HTERT RPE-1 (cell line): ENCODE results near the gene CAPZB.

ENCODE experiments used
- in situ Hi-C: fragments of 300-500 bp; cut with MboI; formaldehyde crosslinking; loops from 4 replicates; pipeline ENCODE4 v1.14.3; 2020; ENCODE audit warnings: low sequenced_read_pairs

The CAPZB gene

DNA sequence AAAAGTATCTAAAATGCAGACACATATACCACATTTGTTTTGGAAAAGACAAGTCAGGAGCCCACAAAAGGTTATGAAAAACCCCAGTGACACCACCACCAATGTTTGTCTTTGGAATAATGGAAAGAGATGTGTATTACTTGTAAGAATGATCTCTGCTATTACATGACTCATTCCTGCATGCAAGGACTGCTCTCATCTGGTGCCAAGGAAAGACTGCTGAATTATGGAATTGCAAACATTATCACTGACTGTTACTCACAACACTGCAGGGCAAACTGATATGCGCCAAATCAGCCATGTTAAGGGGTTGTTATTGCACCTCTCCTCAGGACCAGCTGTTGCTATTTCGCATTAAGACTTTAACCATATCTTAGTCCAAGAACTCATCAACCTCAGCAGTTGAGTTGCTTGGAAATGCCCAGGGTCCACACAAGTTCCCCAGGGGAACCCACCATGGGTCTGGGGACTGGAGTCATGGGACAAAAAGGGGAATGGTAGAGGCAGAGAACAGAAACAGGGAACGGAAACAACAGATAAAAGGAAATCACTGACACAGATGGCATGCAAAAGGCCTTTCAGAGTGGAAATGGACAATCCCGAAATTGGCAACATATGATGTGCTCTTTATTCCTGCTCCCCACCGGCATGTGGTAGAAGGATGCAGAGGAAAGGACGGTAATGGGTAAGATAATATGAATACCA lies 34.4 kb downstream of the CAPZB start:
- in situ Hi-C loops: no loop called here

DNA sequence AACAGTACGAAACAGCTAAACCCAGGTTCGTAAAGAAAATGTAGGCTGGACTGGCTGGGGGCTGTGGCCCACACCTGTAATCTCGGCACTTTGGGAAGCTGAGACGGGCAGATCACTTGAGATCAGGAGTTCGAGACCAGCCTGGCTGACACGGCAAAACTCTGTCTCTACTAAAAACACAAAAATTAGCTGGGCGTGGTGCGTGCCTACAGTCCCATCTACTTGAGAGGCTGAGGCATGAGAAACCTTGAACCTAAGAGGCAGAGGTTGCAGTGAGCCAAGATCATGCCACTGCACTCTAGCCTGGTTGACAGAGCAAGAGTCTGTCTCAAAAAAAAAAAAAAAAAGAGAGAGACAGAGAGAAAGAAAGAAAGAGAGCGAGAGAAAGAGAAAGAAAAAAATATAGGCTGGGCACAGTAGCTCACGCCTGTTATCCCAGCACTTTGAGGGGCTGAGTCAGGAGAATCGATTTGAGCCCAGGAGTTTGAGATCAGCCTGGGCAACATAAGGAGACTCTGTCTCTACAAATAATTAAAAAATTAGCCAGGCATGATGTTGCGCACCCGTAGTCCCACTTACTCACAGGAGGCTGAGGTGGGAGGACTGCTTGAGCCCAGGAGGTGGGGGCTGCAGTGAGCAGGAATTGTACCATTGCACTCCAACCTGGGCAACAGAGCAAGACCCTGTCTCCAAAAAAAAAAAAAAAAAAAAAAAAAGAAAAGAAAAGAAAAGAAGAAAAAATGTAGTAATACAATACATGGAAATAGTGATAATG lies 35.7 kb downstream of the CAPZB start:
- in situ Hi-C loops: no loop called here

DNA sequence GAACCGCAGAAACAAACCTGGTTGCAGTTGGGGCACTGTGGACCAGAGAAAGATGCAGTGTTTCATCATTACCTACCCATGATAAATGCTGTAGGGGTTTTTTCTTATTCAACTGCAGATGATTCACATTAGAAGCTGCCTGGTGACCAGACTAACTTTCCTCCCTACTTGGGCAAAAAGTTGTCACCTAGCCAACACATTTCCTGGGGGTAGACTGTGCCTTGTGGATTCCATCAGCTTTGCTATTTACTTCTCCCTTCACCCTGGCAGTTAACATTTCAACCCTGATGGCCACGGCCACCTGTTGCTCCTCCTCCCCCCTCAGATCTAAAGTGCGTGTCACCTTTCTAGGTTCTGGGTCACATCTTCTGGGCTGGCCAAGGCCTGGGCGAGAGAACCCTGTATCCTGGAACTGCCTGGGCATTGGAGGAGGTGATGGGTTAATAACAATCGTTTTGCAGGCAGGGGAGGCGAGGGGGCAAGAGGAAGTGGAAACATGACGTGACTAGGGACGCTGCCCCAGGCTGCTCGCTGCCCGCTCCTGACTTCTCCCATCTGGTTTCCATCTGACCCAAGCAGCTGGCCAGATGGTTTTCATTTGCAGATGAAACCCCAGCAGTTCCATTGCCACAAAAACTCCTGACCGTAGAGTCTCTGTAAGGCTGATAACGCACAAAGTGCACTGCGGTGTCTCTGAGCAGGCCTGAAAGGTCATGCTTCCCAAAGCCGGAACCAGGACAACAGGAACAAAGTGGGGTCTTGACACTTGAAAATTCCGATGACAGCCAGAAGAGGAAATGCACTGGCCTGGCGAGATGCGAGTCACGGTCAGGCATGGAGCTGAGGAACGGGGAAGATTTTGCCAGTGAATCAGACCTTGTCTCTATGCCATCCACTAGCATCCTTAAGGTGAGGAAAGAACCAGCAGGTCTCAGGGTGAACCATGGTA lies 36.6 kb downstream of the CAPZB start:
- in situ Hi-C loops: no loop called here

GRCh38 chr1:19447550-19447949 lies 37.8 kb downstream of the CAPZB start:
- in situ Hi-C loops: no loop called here

DNA sequence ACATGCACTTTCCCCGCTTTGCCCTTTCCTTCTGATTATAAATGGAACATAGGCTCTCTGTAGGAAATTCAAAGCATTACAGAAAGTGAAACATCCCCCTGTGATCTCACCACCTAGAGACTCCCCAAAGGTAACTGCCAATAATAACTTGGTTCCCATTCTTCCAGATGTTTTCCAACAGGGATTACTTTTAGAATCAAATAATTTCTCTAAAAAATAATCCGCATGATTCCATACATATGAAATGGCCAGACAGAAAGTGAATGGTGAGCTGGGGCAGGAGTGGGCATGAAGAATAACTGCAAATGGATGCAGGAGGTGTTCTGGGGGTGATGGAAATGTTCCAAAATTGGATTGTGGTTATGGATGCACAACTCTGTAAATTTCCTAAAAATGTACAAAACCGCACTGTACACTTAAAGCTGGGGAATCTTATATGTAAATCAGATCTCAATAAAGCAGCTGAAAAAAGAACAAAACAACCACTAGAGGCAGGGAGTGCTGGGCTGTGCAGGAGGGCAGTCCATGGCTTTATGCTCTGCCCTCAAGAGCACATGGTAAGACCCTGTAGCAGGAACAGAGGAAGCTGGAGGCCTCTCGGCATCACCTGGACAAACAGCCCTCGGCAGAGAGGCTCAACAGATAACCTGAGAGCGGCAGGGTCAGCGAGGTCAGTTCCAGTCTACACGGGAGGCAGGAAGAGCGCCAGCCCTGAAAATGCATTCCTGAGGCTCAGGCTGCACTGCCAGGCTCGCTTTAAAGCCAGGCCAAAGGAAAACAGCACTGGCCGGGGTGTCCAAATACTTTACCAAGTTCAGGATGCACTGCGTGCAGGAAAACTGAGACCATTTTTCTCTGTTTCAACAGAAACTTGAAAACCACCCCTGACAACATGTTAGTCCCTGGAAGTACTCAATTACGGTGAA lies 39.7 kb downstream of the CAPZB start:
- in situ Hi-C loops: no loop called here

DNA sequence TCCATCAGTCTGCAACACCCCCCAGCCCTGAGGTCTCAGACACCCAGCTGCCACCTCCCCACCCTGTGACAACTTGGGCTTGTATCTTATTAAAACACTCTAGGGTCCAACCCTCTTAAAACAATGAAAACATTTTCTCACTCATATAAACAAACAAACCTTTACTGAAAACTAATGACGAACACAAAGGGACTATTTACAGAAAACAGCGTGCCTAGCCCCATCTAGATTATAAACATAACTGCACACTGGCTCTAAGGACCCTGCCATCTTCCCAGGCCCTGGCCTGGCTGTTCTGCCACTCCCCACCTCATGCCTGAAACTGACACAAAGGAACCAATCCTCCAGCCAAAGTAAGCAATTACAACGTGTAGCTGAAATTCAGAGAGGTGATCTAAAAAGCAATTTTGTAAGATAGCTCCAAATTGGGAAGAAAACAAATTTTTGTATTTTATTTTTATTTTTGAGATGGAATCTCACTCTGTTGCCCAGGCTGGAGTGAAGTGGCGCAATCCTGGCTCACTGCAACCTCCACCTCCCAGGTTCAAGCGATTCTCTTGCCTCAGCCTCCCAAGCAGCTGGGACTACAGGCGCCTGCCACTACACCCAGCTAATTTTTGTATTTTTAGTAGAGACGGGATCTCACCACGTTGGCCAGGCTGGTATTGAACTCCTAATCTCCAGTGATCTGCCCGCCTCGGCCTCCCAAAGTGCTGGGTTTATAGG lies 40.9 kb downstream of the CAPZB start:
- in situ Hi-C loops: no loop called here

- in situ Hi-C loops: no loop called here
Measured at GRCh38 chr1:19443326-19443725, 42.0 kb downstream of the CAPZB start.

DNA sequence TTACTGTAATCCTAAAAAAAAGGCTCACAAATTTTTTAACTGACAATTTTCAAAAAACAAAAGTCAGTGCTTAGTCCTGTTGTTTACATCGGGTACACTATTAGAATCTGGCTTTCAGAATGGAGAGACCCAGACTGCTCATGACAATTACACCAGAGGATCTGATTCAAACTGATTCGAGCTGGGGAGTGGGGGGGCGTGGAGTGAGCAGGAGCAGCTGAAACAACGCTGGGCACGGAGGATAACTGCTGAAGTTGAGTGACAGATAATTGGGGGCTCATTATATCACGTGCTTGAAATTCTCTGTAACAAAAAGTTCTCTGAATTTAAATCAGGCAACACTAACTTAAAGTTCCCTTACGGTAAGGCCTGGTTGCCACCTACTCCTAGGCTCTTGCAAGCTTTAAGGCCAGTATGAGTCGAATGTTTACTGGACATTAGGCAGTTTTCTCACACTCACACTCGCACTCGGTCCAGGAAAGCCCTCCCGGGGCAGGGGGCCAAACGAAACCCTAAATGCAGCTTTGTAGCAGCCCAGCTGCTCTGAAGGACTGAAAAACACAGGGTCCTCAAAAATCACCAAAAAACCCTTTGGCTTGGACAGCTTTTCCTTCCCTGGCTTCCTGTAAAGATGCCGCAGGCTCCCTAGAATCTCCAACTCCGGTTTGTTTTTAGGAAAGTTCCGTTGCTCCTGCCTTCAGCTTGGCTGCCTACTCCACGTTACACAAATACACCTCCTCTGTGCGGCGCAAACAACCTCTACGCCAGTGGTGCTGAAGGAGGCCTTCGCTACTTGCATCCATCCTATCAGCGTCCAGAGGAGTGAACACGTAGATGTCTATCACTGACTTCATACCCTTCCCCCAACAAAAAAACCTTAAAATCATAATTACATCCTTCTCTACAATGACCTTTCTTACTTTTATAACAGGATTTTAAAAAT lies 42.9 kb downstream of the CAPZB start:
- in situ Hi-C loops: no loop called here

DNA sequence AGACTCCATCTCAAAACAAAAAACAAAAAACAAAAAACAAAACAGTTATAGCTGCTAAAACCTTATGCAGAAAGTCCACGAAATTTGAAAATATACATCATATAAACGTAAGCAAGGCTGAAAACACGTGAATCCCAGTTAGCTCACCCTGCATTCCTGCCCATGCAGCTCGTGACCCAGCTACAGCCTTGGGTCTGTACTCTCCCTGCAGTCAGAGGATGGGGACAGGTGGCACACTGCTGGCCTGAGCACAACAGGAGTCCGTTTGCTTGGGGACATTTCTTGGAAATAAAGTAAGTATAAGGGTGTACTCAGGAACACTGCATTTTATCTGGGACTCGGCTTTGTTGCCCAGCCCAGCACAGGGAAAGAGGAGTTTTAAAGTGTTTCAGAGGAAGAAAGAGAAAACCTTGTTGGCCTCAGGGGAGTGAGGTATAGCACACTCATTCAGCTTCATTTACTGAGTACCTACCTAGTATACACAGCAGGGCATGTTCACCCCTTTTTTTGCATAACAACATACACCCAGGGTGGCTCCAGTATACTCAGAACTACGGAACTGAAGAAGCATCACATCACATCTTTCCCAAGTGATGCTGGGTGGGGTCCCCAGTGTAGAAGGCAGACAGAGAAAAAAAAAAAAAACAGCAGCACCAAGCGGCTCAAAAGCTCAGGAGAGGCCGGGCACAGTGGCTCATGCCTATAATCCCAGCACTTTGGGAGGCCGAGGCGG lies 44.1 kb downstream of the CAPZB start:
- in situ Hi-C loops: no loop called here

DNA sequence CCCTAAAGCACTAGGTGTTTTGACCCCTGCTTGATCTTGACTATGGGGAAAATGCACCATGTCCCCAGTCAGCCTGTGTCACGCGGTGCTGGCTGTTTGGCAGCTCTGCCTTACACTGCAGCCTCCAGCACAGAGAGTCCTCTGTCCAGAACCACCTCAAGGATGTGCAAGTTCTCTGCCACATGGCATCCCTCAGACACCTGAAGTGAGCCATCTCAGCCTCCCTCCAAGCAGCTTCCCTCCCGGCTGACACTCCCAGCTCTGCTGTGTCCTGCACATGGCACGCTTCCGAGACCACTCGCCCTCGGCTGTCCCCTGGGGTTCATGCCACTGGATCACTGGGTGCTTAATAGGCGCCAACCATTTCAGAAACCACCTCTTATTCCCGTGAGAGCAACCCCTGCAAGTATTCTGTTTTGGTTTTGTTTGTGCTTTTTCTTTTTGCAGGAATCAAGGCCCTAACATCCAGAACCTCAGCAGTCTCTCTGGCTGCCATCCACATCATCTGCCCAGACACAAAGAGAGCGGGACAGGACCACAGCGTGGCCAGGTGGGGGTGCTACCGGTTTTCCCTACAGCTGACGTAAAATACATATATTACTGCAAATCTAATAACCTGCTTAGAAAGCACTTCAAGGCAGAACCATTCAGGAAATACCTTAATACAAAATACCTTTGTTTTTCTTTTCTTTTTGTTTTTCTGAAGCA lies 45.7 kb downstream of the CAPZB start:
- in situ Hi-C loops: no loop called here

- in situ Hi-C loops: no loop called here
Measured at GRCh38 chr1:19438516-19439195, 46.7 kb downstream of the CAPZB start.

- in situ Hi-C loops: no loop called here
Measured at GRCh38 chr1:19437891-19438294, 47.4 kb downstream of the CAPZB start.

GRCh38 chr1:19436716-19437476 lies 48.4 kb downstream of the CAPZB start:
- in situ Hi-C loops: no loop called here

DNA sequence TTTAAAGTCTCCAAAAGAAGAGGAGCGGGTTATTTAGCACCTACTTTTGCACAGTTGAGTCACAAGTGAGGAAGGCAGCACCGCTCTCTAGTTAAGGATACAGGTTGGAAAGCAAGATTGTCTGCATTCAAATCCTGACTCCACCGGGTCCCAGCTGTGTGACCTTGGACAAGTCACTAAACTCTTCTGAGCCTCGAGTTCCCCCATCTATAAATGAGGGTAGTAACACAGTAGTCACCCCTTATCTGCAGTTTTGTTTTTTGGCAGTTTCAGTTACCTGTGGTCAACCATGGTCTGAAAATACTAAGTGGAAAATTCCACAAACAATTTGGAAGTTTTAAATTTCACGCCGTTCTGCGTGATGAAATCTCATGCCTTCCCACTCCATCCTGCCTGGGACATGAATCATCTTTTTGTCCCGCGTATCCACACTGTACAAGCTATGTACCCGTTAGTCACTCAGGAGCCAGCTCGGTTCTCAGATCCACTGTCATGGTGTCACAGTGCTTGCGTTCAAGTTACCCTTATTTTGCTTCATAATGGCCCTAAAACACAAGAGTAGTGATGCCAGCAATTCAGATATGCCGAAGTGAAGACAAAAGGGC lies 49.4 kb downstream of the CAPZB start:
- in situ Hi-C loops: no loop called here

- in situ Hi-C loops: no loop called here
Measured at GRCh38 chr1:19435181-19435580, 50.2 kb downstream of the CAPZB start.

- in situ Hi-C loops: no loop called here
Measured at GRCh38 chr1:19433719-19433998, 51.7 kb downstream of the CAPZB start.
